Measurements from ENCODE around the gene NUP205.
A peak's percentile ranks its signal among the peaks of the same experiment; 100 is the strongest.

The NUP205 gene

DNA sequence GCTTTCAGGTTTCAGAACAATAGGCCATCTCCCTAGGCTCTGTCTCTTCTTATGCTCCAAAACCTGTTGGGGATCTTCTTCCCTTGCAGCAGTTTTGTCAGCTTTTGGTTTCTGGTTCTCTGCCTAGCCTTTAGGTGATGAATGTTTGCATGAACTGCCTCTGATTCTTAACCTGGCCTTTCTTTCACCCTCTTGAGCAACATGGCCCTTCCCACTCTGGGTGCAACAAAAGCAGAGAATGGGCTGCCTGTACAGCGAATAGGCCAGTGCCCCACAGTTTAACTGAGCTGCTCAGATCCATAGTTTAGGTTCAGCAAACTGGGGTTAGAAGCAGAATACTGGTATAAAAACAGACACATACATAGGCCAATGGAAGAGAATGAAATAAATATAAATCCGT is 18.1 kb upstream of the NUP205 start:
- DNase-seq (ENCODE audit: low spot score), result no peak

DNA sequence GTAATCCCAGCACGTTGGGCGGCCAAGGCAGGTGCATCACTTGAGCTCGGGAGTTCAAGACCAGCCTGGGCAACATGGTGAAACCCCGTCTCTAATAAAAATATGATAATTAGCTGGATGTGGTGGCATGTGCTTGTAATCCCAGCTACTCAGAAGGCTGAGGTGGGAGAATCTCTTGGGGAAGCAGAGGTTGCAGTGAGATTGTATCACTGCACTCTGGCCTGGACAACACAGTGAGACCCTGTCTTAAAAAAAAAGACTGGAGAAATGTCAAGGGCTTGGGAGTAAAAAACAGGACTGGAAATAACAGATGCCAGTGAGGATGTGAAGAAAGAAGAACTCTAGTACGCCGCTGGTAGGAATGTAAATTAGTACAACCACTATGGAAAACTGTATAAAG is 16.7 kb upstream of the NUP205 start:
- no peak for DNase-seq (ENCODE audit: low spot score)

DNA sequence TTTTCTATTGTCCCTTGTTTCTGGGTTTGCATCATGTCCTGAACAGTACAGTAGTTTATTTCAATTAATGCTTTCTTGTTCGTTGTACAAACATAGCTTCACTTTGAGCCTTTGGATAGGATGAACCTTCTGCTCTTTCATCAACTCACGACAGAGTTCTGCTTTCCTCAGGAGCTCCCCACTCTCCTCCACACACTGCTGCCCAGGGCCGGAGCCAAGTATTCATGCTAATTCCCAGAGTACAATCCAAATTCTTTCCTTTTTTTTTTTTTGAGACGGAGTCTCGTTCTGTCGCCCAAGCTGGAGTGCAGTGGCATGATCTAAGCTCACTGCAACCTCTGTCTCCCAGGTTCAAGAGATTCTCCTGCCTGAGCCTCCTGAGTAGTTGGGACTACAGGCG is 7.5 kb upstream of the NUP205 start:
- no peak for DNase-seq (ENCODE audit: low spot score)

DNA sequence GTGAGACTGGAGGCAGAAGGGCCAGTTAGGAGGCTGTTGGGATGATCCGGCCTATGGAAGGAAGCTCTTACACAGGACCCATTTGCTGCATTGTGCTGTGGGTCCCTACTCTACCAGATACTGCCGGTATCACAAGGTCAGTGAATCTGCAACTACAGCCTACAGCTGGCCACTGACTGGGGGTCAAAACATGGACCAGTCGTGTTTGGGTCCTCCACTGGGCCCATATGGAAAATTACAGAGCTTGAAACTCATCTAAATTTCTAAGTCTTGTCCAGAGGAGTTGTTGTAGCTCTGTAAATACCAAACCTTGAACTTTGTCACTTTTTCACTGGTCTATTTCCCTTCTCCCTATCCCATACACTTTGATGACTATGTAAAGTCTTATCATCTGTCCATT is 5.6 kb upstream of the NUP205 start:
- no peak for DNase-seq (ENCODE audit: low spot score)

DNA sequence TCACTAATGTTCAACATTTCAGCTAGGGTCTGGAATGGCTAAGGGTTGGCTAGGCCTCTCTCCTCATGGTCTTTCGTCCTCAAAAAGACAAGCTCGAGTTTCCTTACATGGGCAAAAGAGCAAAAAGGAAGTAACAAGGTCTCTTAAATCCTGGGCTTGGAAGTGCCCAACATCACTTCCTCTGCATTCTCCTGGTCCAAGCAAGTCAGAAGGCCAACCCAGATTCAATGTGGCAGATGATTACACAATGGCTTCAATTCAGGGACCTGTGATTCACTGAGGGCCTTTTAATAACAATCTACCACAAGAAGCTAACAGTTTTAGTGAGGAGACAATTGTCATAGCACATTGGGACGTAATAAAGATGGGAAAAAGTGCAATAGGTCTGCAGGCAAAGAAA is 4.4 kb upstream of the NUP205 start:
- no peak for DNase-seq (ENCODE audit: low spot score)

DNA sequence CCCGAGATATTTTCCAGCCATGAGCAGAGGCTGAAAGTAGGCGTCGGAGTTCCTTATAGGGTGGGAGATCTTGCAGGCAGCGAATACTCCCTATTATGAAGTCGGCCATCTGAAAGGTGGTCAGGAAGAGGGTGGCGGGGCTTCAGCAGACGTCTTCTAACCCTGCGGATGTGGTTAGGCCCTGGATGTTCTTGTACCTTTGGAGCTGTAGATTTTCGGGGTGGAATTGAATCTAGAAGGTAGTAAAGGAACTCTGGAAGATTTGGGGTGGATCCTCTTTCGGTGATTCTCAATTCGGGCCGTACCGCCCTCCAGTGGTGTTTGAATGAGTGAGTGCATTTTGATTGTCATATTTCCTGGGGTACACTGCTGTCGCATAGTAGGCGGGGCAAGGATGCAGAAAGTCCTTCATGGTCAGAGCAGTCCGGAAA is 635 bp downstream of the NUP205 start:
- peak; percentile 75 for DNase-seq (ENCODE audit: low spot score)

DNA sequence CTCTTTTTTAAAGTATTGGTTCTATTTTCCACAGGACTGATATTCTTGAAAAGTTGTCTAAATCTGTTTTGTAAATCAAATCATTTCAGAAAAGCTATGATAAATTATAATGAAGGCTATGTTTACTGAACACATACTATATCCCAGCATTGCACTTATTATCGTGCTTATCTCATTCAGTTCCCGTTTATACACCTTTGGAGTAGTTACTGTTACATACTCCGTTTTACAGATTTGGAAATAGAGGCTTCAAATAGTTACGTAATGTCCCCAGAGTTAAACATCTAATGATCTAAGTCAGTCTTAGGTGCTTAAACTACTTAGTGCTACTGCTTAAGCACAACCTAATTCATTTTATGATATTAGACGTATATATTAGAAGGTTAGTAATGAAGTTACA is 1.2 kb downstream of the NUP205 start:
- no peak for DNase-seq (ENCODE audit: low spot score)

DNA sequence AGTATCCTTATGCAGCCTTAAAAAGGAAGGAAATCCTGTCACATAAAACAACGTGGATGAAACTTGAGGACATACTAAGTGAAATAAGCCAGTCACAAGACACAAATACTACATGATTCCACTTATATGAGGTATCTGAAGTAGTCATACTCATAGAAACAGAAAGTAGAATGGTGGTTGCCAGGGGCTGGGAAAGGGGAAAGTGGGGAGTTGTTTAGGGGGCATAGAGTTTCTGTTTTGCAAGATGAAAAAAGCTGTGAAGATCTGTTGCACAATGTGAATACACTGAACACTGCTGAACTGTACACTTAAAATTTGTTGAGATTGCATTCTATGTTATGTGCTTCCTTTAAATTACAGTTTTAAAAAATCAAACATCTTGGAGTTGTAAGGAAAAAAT is 2.9 kb downstream of the NUP205 start:
- DNase-seq (ENCODE audit: low spot score), result no peak

DNA sequence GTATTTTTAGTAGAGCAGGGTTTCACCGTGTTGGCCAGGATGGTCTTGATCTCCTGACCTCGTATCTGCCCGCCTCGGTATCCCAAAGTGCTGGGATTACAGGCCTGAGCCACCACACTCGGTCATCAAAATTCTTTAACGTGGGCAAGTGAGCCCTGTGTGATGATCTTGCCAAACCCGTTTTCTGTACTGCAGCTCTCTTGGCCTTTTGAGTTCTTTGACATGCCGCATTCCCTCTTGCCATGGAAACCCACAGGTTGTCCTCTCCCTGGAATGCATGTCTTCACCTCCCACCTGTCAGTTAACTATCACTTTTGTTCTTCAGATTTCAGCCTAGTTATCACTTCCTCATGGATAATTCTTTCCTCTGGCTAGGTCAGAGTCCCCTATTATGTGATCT is 5.0 kb downstream of the NUP205 start:
- DNase-seq (ENCODE audit: low spot score), result no peak

DNA sequence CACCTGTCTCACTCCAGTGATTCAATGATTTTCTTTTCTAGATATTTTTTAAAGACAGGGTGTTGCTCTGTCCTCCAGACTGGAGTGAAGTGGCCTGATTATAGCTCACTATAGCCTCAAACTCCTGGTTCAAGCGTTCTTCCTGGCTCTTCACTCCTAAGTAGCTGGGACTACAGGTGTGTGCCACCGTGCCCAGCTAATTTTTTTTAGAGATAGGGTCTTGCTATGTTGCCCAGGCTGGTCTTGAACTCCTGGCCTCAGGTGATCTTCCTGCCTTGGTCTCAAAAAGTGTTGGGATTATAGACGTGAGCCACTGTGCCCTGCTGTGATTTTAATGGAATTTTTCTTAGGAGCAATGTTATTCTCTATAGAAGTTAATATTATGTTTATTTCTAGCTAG is 14.1 kb downstream of the NUP205 start:
- no peak for DNase-seq (ENCODE audit: low spot score)

DNA sequence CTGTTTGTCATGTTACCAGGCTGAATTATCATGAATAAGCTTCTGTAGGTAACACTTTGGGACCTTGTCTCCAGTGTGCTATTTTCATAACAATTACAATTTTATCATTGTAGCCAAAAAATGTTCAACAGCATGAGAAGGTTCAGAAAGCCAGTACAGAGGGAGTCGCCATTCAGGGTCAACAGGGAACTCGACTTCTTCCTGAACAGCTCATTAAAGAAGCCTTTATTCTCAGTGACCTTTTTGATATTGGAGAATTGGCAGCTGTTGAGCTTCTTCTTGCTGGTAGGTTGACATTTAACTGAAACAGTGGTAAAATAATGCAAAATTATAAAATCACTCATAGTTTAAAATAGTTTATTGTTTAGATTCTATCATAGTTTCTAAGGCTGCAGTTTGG is 15.8 kb downstream of the NUP205 start:
- no peak for DNase-seq (ENCODE audit: low spot score)

DNA sequence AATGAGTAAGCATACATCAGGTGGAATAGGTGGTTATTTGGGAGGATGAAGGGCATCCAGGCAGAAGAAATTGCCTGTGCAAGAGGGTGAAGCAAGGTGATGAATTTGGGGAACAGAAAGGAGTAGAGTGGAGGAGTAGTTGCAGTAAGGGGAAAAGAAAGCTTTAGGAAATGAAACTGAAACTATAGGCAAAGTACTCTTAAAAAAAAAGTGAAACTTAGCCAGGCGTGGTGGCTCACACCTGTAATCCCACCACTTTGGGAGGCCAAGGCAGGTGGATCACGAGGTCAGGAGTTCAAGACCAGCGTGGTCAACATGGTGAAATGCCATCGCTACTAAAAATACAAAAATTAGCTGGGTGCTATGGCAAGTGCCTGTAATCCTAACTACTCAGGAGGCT is 17.6 kb downstream of the NUP205 start:
- no peak for DNase-seq (ENCODE audit: low spot score)

DNA sequence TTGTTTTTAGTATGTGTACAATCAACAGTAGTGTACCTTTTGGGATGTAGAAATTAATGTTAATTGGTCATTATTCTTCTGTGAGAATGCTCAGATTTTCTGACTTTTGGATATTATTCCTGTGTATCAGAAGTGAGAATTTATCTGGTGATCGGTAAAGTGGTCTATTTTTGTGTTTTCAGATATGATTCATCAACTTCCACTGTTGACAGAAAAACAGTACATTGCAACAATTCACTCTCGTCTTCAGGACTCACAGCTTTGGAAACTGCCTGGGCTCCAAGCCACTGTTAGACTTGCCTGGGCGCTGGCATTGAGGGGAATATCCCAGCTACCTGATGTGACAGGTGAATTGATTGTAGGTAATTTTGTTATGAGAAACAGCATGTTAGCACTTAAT is 20.9 kb downstream of the NUP205 start:
- no peak for DNase-seq (ENCODE audit: low spot score)

DNA sequence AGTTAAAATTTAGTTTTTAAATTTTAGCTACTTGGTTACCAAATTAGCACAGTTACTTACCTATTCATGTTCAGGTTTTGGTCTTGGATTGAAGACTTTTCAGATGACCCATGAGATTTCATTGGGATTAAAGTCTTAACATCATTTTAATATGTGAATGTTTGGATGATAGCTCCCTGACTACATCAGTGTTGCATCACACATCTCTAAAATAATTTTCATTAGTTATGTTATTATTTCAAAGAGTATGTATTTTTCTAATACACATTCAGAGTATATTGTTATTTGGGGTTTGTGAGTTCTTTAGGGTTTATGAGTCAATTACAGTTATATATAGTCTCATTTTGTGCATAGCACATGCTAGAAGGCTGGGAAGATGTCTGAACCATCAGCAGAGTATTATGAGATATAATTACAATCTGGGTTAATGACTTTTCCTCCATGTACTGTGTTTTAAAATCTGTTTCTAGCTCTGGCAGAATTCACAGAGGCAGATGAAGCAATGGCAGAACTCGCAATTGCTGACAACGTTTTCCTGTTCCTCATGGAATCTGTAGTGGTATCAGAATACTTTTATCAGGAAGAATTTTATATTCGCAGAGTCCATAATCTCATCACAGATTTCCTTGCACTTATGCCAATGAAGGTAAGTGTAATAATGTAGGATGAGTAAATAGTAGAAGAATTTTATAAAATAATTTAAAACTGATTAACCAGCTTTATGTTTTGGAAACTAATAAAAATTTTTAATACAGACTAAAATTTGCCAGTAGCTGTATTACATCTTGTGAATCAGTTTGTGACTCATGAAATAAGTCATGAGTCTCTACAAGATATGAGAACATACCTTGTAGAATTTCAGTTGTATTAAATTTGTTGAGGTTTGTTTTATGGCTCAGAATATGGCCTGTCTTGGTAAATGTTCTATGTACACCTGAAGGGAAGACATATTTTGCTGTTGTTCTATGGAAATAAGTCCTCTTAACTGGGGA is 26.9 kb downstream of the NUP205 start:
- DNase-seq (ENCODE audit: low spot score), result no peak

DNA sequence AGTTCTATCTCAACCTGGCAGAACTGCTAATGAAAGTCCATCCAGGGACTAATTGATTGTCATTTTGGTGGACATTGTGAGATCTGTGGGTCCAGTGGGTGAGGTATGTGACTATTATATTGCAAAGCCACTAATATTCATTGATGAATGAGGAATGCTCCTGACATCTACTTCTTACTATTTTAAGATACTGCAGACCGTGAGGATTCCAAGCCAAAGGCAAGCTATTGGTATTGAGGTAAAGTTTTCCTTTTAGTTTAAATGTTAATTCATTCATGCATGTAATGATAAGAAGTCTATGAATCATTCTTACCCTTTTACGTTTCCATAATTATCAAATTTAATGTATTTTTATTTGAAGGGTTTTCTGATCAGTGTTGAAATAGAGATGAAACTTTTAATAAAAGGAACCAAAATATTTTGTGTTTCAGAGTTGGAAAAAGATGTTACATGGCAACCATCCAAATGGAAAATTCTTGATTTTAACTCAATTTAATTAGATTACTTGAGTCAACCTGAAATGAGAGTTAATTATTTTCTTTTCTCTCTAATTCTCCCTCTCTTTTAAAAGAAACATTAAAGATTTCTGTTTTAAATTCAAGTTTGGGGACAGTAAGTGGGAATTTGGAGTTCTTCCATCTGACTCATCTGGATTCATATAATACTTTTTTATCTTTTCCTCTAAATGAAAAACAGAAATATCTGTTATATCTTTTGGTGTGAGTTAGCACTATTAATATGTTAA is 39.6 kb downstream of the NUP205 start:
- no peak for DNase-seq (ENCODE audit: low spot score)

DNA sequence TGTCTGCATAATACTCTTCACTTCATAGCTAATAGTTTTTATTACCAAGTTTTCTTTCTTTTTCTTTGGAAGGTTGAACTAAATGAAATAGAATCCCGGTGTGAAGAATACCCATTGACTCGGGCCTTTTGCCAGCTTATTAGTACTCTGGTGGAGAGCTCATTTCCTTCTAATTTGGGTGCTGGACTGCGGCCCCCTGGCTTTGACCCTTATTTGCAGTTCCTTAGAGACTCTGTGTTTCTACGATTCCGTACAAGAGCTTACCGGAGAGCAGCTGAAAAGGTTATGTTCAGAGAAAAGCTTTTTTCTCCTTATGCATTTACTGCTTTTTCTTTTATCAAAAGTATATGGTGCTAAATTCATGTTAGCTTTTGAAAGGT is 40.2 kb downstream of the NUP205 start:
- DNase-seq (ENCODE audit: low spot score), result no peak

DNA sequence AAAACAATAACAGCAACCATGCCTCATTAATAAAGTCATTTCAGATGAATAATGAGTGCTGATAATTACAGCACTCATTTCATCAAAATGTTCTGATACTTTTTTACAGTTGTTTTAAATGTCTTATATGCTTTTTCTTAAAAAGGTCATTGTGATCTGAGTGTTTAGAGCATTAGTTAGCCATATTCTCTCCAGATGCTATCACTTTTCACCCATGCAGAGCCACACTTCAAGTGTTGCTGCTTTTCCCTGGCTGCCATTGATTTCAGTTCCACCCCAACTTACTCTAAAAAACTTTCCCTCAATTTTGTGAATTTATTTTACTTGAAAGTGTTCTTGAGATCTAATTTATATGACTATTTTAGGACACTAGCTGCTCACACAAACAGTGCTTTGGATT is 41.8 kb downstream of the NUP205 start:
- DNase-seq (ENCODE audit: low spot score), result no peak

DNA sequence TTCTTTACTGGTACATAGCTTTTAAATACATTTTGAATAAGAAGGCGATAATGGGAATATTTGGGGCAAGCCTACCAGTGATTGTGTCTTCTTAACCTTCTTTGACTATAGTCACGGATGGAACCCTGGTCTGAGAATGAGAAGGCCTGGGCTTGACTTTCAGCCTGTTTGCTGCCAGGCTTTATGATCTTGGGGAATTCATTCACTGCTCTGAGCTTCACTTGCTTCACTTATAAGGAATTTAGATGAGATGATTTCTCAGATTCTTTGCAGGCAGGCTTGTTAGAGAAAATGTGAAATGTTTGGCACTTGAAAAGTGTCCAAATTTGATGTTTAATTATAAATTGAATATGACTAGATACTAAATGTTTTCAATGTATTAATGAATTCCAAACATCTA is 42.5 kb downstream of the NUP205 start:
- no peak for DNase-seq (ENCODE audit: low spot score)

DNA sequence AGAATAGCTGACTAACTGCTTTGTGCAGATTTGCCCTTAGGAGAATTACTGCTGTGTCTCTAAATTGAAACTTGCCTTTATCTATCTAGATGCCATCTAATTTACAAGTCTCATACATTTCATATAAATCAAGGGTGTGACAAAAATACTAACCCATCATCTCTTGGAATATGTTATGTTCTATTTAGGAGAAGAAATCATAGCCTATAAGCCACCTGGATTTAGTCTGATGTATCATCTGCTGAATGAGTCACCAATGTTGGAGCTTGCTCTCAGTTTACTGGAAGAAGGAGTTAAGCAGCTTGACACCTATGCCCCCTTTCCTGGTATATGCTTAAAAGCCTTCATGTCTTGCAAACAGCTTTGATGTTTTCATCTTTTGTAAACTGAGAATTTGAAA is 43.5 kb downstream of the NUP205 start:
- no peak for DNase-seq (ENCODE audit: low spot score)

DNA sequence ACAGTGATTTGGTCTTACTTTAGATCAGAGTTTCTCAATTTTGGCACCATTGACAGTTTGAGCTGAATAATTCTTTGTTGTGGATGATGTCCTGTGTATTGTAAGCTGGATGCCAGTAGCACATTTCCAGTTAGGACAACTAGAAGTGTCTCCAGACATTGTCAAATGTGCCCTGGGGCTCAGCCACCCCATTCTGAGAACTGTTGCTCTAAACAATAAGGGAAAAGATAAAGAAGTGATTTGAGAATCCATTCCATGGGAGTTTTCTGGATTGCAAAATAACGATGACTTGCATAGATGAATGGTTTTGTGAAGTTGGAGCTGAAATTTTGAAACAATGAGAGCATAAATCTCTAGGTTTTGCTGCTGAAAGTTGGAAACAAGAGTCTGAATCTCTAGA is 44.6 kb downstream of the NUP205 start:
- no peak for DNase-seq (ENCODE audit: low spot score)

DNA sequence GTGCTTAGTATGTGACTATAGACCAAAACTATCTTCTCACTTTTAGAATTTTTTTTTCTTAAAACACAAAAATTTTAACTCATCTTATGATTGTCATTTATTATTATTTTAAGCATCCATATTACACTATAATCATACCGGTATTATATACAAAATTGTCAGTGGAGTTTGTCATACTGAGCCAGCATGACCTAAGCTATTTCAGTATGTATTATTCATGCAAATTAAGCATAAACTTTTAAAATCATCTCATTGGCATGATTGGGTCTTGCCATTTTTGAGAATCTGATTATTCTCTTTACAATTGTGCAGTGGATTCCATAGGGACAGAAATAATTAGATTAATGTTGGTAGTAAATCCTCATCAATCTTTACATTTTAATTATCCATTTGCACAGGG is 58.4 kb downstream of the NUP205 start:
- DNase-seq (ENCODE audit: low spot score), result no peak

DNA sequence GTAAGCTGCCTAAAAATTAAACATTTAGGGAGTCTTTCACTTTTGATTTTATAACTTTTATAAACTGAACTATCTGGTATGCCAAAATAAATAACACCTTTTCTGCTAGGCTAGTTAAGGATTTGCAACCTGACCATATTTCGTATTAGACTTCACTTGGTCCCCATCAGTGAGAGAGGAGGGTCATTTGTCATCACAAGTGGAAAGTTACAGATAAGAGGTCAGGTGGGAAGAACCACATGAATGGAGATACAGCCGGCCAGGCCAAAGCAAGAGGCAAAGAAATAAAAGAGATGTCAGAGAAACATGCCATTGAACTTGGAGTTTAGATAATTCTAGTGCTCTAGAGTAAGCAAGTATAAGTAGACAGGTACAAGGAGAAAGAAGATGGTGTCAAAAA is 60.1 kb downstream of the NUP205 start:
- DNase-seq (ENCODE audit: low spot score), result no peak

DNA sequence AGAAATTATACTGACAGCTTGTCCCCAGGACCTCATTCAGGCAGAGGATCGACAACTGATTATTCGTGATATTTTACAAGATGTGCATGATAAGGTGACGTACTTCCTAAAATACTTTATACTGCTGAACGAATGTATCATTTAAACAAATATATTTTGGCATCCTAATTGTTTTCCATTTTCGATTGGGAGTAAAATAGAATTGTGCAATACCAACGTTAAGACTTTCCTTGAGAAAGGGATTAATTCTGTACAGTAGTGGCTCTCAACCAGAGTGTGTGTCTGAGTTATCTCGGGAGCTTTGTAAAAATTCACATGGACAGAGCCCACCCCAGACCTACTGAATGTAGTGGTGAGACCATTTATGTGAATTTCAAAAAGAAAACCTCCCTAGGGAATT is 60.8 kb downstream of the NUP205 start:
- no peak for DNase-seq (ENCODE audit: low spot score)

DNA sequence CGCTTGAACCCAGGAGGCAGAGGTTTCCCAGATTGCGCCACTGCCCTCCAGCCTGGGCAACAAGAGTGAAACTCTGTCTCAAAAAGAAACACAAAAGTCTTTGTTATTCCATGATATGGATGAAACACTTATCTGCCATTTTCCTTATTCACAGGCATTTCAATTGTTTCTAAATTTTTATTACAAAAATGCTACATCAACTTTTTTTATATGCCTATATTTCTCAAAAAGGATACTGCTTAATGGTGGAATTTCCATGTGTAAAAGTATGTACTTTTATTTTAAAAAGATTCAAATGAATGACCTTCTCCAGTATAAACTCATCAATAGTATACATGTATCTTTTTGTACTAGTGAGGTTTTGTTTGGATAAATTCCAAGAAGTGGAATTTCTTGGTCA is 62.7 kb downstream of the NUP205 start:
- DNase-seq (ENCODE audit: low spot score), result no peak
